Neuronal stem cell (in vitro differentiated cells): Measurements from ENCODE around the gene OPN4.
A peak's percentile ranks its signal among the peaks of the same experiment; 100 is the strongest.

Source experiments
- DNase-seq: peaks from one replicate; pipeline ENCODE4 v3.0.0-alpha.2; 2013; ENCODE audit warnings: low spot score
- H2AFZ ChIP-seq: one replicate; pipeline ENCODE4 v1.6.1; 2013; ENCODE audit warnings: mild to moderate bottlenecking, low read length, inconsistent platforms
- H2AK5ac ChIP-seq: 2 replicates; pipeline ENCODE4 v1.6.1; 2013; ENCODE audit warnings: low read depth, mild to moderate bottlenecking, inconsistent platforms, low read length, moderate library complexity, mixed read lengths
- H2BK120ac ChIP-seq: 2 replicates; pipeline ENCODE4 v1.6.1; 2013; ENCODE audit warnings: low read depth, mild to moderate bottlenecking, inconsistent platforms, low read length, moderate library complexity, mixed read lengths
- H2BK12ac ChIP-seq: one replicate; pipeline ENCODE4 v1.6.1; 2013; ENCODE audit warnings: low read length, inconsistent platforms
- H2BK15ac ChIP-seq: 2 replicates; pipeline ENCODE4 v1.6.1; 2013; ENCODE audit warnings: mild to moderate bottlenecking, low read length, inconsistent platforms, mixed read lengths
- H2BK5ac ChIP-seq: one replicate; pipeline ENCODE4 v1.6.1; 2013; ENCODE audit warnings: inconsistent platforms, mild to moderate bottlenecking, low read length, moderate library complexity
- H3K14ac ChIP-seq: one replicate; pipeline ENCODE4 v1.6.1; 2013; ENCODE audit warnings: low read length, inconsistent platforms
- H3K18ac ChIP-seq: 2 replicates; pipeline ENCODE4 v1.6.1; 2013; ENCODE audit warnings: low read length, inconsistent platforms
- H3K23ac ChIP-seq: 2 replicates; pipeline ENCODE4 v1.6.1; 2013; ENCODE audit warnings: low read depth, mild to moderate bottlenecking, mixed read lengths, low read length, inconsistent platforms; ENCODE audit not compliant: poor library complexity
- H3K27ac ChIP-seq: replicated peaks from 3 replicates; pipeline ENCODE4 v1.5.1; 2013; ENCODE audit warnings: low read length, inconsistent platforms
- H3K27me3 ChIP-seq, 3 experiments: 2 replicates each; pipeline ENCODE4 v1.6.1; 2013; ENCODE audit warnings: low read length in 3 of 3, mild to moderate bottlenecking in 2 of 3, inconsistent platforms in 1 of 3, low read depth in 1 of 3, mixed read lengths in 1 of 3, moderate library complexity in 1 of 3; ENCODE audit not compliant: control insufficient read depth in 3 of 3, insufficient read depth in 3 of 3
- H3K36me3 ChIP-seq, 2 donors: replicated peaks in 1 of 2; 2 replicates each; pipeline ENCODE4 v1.6.1; 2013; ENCODE audit warnings: low read length in 2 of 2; ENCODE audit not compliant: control insufficient read depth in 2 of 2, insufficient read depth in 2 of 2
- H3K4ac ChIP-seq: 2 replicates; pipeline ENCODE4 v1.6.1; 2013; ENCODE audit warnings: inconsistent platforms, mild to moderate bottlenecking, low read length, moderate library complexity
- H3K4me1 ChIP-seq, 2 donors: 1 replicate in 1 of 2; 2 replicates in 1 of 2; pipeline ENCODE4 v1.6.1; 2013; ENCODE audit warnings: low read length in 2 of 2, low read depth in 1 of 2; ENCODE audit not compliant: control insufficient read depth in 2 of 2, insufficient read depth in 1 of 2
- H3K4me2 ChIP-seq: one replicate; pipeline ENCODE4 v1.6.1; 2013; ENCODE audit warnings: mild to moderate bottlenecking, low read length, inconsistent platforms; ENCODE audit not compliant: insufficient read depth, poor library complexity, severe bottlenecking
- H3K4me3 ChIP-seq, 2 donors: 2 replicates each; pipeline ENCODE4 v1.5.1; 2013; ENCODE audit warnings: low read length in 2 of 2, mild to moderate bottlenecking in 2 of 2, inconsistent platforms in 1 of 2, moderate library complexity in 1 of 2
- H3K79me1 ChIP-seq: one replicate; pipeline ENCODE4 v1.6.1; 2013; ENCODE audit warnings: low read depth, mild to moderate bottlenecking, inconsistent platforms, low read length, moderate library complexity
- H3K9ac ChIP-seq: one replicate; pipeline ENCODE4 v1.6.1; 2013; ENCODE audit warnings: mild to moderate bottlenecking, low read depth, low read length, inconsistent platforms; ENCODE audit not compliant: poor library complexity
- H3K9me3 ChIP-seq, 2 donors: replicated peaks in 1 of 2; 2 replicates each; pipeline versions ENCODE3 to v1.6.1; 2013; ENCODE audit warnings: low read length in 2 of 2, mild to moderate bottlenecking in 2 of 2, inconsistent platforms in 1 of 2, low read depth in 1 of 2, mixed read lengths in 1 of 2, moderate library complexity in 1 of 2; ENCODE audit not compliant: control insufficient read depth in 2 of 2, insufficient read depth in 1 of 2
- H4K8ac ChIP-seq: one replicate; pipeline ENCODE4 v1.6.1; 2013; ENCODE audit warnings: low read depth, mild to moderate bottlenecking, inconsistent platforms, low read length, moderate library complexity
- H4K91ac ChIP-seq: one replicate; pipeline ENCODE4 v1.6.1; 2013; ENCODE audit warnings: low read length, low read depth, mild to moderate bottlenecking, inconsistent platforms; ENCODE audit not compliant: poor library complexity
- WGBS, 2 donors: extraction: QIAGEN DNeasy Blood & Tissue Kit; methylation state at CpG; one replicate each; pipeline ENCODE4 v1.1.7; 2013; ENCODE audit warnings: missing lambda C conversion rate in 2 of 2, mixed read lengths in 1 of 2; ENCODE audit not compliant: insufficient read length in 2 of 2, insufficient replicate concordance in 1 of 2; ENCODE audit errors: extremely low coverage in 2 of 2; 5-methylcytosine and 5-hydroxymethylcytosine counted together

Gene OPN4

DNA sequence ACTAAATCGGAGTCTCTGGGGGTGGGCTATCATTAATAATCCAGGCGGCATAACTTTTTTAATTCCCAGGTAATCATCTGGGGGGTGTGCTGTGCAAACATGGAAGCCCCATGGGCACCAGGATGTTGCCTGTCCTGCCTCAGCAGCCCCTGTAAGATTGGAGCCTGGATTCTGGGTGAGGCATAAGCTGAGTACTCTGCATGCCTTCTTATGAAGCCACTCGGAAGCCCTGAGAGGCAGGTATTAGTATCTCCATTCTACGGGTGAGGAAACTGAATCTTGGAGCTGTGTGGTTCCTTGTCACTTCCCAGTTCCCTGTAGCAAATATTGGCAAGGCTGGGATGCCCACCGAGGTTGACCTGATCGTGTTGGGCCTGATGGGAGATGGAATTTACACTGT lies 7.4 kb upstream of the OPN4 start:
- Histone ChIP-seq H2AFZ (no peak overlapping the region), H4K91ac (no peak overlapping the region), H3K36me3 (no peaks in the 10 kb centered on the region), H3K18ac (no peak overlapping the region), H3K14ac (no peak overlapping the region), H3K4me2 (no peak overlapping the region), H3K79me1 (no peaks in the 10 kb centered on the region), H3K9me3 (no peaks in the 10 kb centered on the region), H2BK12ac (no peak overlapping the region), H2BK15ac (no peak overlapping the region), H3K4me3 (no peak overlapping the region), H2BK5ac (no peak overlapping the region), H3K27ac (no peak overlapping the region), H3K27me3 (peaks cover 0 to 22% (median 0%) of the 10 kb centered on the region in 3 experiments), H4K8ac (no peak overlapping the region), H2AK5ac (no peak overlapping the region), H3K9ac (no peak overlapping the region), H3K23ac (no peak overlapping the region), H2BK120ac (no peak overlapping the region), H3K4me1 (no peaks in the 10 kb centered on the region), H3K4ac (no peak overlapping the region)
- no peak for DNase-seq
- no CpG with 5 or more reads among the region's 6 CpGs for WGBS, 2 donors

DNA sequence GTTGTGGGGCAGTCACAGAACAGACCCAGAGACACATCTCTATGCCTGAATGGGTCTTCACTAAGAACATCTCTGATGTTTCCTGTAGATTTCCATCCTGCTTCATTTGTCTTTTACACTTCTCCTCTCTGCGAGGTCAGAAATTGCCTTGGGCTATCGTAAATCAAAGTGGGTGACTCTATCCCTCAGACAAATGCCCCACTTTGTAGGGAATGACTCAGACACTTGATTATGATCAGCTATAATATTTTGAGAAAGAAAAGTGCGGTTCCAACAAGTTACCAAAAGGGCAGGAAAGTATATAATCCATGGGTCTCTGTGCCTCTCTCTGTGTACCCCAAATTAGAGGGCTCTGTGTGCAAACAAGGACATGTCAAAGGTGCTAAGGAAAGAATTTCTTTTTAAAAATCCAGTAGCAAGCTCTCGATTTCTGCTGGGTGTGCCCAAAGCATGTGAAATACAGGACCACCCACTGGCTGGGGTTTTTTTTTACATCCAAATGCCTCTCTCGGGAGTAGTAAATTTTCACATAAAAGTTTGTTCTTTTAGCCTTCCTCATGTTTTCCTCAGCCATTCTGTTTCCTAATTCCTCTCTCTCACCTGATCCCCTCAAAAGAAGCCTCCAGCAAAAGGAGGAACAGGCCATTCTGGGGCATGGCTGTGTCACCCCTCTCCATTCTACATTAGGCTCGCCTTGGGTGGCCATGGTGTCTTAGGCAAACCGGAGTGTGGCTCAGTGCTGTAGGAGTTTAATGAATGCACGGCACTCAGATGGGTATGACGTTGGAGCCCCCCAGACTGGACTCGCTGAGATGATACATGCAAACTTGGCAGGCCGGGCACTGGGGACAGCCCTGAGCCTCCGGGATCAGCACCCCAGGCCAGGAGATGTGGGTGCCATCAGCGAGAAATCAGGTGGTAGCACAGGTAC lies 6.3 kb upstream of the OPN4 start:
- H3K23ac ChIP-seq, result no peak overlapping the region
- no peak overlapping the region for H3K4me3 ChIP-seq
- H2AFZ ChIP-seq, result no peak overlapping the region
- H4K8ac ChIP-seq, result no peak overlapping the region
- no peak overlapping the region for H4K91ac ChIP-seq
- no peak overlapping the region for H3K4ac ChIP-seq
- no peaks in the 10 kb centered on the region for H3K79me1 ChIP-seq
- peak overlapping the region; percentile 73 for H3K18ac ChIP-seq
- no CpG with 5 or more reads among the region's 13 CpGs for WGBS, 2 donors
- no peak overlapping the region for H3K4me2 ChIP-seq
- no peak overlapping the region for H3K27ac ChIP-seq
- H3K36me3 ChIP-seq, result no peaks in the 10 kb centered on the region
- no peak overlapping the region for H3K14ac ChIP-seq
- H2BK120ac ChIP-seq, result no peak overlapping the region
- H3K9ac ChIP-seq, result peak overlapping the region; percentile 35
- no peak overlapping the region for H2BK5ac ChIP-seq
- H3K9me3 ChIP-seq, result no peaks in the 10 kb centered on the region
- no peak overlapping the region for H2BK15ac ChIP-seq
- H2BK12ac ChIP-seq, result no peak overlapping the region
- DNase-seq, result no peak
- H3K27me3 ChIP-seq, result peaks cover 0 to 19% (median 0%) of the 10 kb centered on the region in 3 experiments
- H3K4me1 ChIP-seq, result peaks cover 0 to 7% of the 10 kb centered on the region in 2 donors
- H2AK5ac ChIP-seq, result no peak overlapping the region

DNA sequence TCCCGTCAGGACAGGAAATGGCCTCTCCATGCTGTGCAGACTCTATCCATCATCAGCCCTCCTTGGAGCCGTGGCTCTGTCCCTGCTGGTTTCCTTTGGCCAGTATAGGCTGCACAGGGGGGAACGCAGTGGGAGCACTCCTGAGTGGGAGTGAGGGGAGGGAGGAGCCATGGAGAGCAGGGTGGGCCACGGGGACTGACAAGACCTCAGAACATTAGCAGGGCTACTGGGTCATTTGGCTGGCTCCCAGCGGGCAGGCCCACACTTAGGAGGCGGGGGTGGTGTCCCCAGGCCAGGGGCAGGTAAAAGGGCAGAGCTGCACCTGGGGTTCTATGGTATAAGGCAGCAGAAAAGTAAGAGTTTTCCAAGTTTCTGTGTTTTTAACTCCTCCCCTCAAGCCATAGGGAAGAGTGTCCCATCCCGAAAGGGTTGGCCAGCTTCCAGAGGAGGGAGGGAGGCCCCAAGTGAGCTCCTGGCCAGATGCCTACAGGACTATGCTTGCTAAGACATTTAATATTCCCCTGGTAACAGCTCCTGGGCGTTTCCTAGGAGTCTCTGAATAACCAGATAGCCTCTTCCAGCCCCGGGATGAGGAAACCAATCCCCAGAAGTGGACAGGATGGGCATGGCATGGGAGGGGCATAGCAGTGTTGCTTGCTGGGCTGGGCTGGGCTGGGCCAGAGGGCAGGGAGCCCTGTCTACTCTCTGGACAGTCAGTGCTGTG lies 5.5 kb upstream of the OPN4 start:
- H4K8ac ChIP-seq, result no peak overlapping the region
- H3K27me3 ChIP-seq, result peaks cover 0 to 22% (median 0%) of the 10 kb centered on the region in 3 experiments
- no peak overlapping the region for H3K27ac ChIP-seq
- H2BK15ac ChIP-seq, result peak overlapping the region; percentile 39
- no peak overlapping the region for H2BK120ac ChIP-seq
- WGBS, 2 donors, result no CpG with 5 or more reads among the region's 9 CpGs
- H2AFZ ChIP-seq, result no peak overlapping the region
- peak overlapping the region; percentile 73 for H3K18ac ChIP-seq
- peak overlapping the region; percentile 35 for H3K9ac ChIP-seq
- H3K4me3 ChIP-seq, result no peak overlapping the region
- no peak overlapping the region for H3K4me2 ChIP-seq
- H2BK12ac ChIP-seq, result no peak overlapping the region
- no peak overlapping the region for H2BK5ac ChIP-seq
- H3K14ac ChIP-seq, result no peak overlapping the region
- H3K9me3 ChIP-seq, result peaks cover 0 to 2% of the 10 kb centered on the region in 2 donors
- no peak overlapping the region for H2AK5ac ChIP-seq
- no peak overlapping the region for H3K4ac ChIP-seq
- no peaks in the 10 kb centered on the region for H3K79me1 ChIP-seq
- H3K4me1 ChIP-seq, result peaks cover 0 to 7% of the 10 kb centered on the region in 2 donors
- no peaks in the 10 kb centered on the region for H3K36me3 ChIP-seq
- H3K23ac ChIP-seq, result no peak overlapping the region
- no peak overlapping the region for H4K91ac ChIP-seq
- no peak for DNase-seq
